CD4-positive, alpha-beta memory T cell (primary cell): ENCODE data around the gene ADRB2. TPM values are rescaled to one million over a fixed set of nuclear protein-coding genes. Genes with fewer than 3 reads are reported as not detected.
A peak's percentile ranks its signal among the peaks of the same experiment; 100 is the strongest.

ENCODE experiments used
- CTCF ChIA-PET: fragments of 350-600 bp; sonication (Branson Sonifier 250); formaldehyde crosslinking; loops from one replicate; lab custom pipeline; 2021; ENCODE audit warnings: inconsistent platforms; ENCODE audit not compliant: partially characterized antibody; lab: Charles Lee
- POLR2A ChIA-PET: fragments of 350-600 bp; sonication (Branson Sonifier 250); formaldehyde crosslinking; loops from one replicate; lab custom pipeline; 2021; ENCODE audit not compliant: partially characterized antibody; lab: Charles Lee
- DNase-seq, 5 donors: peaks; one replicate each; pipeline versions ENCODE4 v3.0.0 to v3.0.0-alpha.2; 2020 to 2022; ENCODE audit warnings: mixed read lengths in 1 of 5
- H3K27ac ChIP-seq: one replicate; pipeline ENCODE4 v1.7.0; 2013; ENCODE audit warnings: low read depth, low read length
- H3K27me3 ChIP-seq: 2 replicates; pipeline ENCODE4 v1.7.0; 2013; ENCODE audit warnings: mild to moderate bottlenecking, low read length, moderate library complexity; ENCODE audit not compliant: insufficient read depth
- H3K36me3 ChIP-seq: 2 replicates; pipeline ENCODE4 v1.7.0; 2013; ENCODE audit warnings: mild to moderate bottlenecking, low read length, moderate library complexity; ENCODE audit not compliant: insufficient read depth
- H3K4me1 ChIP-seq: 2 replicates; pipeline ENCODE4 v1.7.0; 2013; ENCODE audit warnings: mild to moderate bottlenecking, low read length, moderate library complexity; ENCODE audit not compliant: insufficient read depth
- H3K4me3 ChIP-seq, 2 donors: one replicate each; pipeline ENCODE4 v1.7.0; 2013; ENCODE audit warnings: low read length in 2 of 2, mild to moderate bottlenecking in 1 of 2
- H3K9me3 ChIP-seq, 2 donors: one replicate each; pipeline ENCODE4 v1.7.0; 2013; ENCODE audit warnings: low read length in 2 of 2, control low read depth in 1 of 2; ENCODE audit not compliant: control insufficient read depth in 1 of 2
- H3K27ac Mint-ChIP-seq, 7 donors: one replicate each; pipeline ENCODE4 v1.8.0; 2020 to 2021; ENCODE audit warnings: mixed read lengths in 7 of 7, mild to moderate bottlenecking in 6 of 7, inconsistent platforms in 3 of 7, moderate library complexity in 3 of 7
- H3K27me3 Mint-ChIP-seq, 2 donors: one replicate each; pipeline ENCODE4 v1.8.0; 2020 to 2021; ENCODE audit warnings: mixed read lengths in 2 of 2
- H3K36me3 Mint-ChIP-seq, 2 donors: one replicate each; pipeline ENCODE4 v1.8.0; 2020 to 2021; ENCODE audit warnings: mixed read lengths in 2 of 2, inconsistent platforms in 1 of 2, mild to moderate bottlenecking in 1 of 2
- H3K4me1 Mint-ChIP-seq, 4 donors: one replicate each; pipeline ENCODE4 v1.8.0; 2020 to 2021; ENCODE audit warnings: mixed read lengths in 4 of 4, mild to moderate bottlenecking in 1 of 4
- H3K4me3 Mint-ChIP-seq, 8 donors: one replicate each; pipeline ENCODE4 v1.8.0; 2020 to 2021; ENCODE audit warnings: mixed read lengths in 8 of 8, mild to moderate bottlenecking in 7 of 8, moderate library complexity in 6 of 8, inconsistent platforms in 3 of 8
- H3K9me3 Mint-ChIP-seq, 8 donors: one replicate each; pipeline ENCODE4 v1.8.0; 2020 to 2021; ENCODE audit warnings: mixed read lengths in 8 of 8, mild to moderate bottlenecking in 5 of 8, inconsistent platforms in 3 of 8, moderate library complexity in 1 of 8
- intact Hi-C: fragments of 100-400 bp; cut with micrococcal nuclease; formaldehyde crosslinking; loops from one replicate; pipeline ENCODE4 v1.15.1; 2023
- polyA plus RNA-seq, 2 donors: library from polyadenylated mRNA; unstranded; fragments of 300-500 nt; fragmentation: Illumina TruSeq; gene quantifications; one replicate each; pipeline ENCODE4 v1.2.3, GENCODE V29; 2021
- total RNA-seq, 2 experiments: library from RNA; stranded (reverse); gene quantifications; one replicate each; pipeline ENCODE4 v1.2.3, GENCODE V29; 2021

ADRB2 gene
- total and polyA plus RNA-seq, 4 experiments from 2014 or later = 3.6 to 6.1 (median 5.4) TPM

DNA sequence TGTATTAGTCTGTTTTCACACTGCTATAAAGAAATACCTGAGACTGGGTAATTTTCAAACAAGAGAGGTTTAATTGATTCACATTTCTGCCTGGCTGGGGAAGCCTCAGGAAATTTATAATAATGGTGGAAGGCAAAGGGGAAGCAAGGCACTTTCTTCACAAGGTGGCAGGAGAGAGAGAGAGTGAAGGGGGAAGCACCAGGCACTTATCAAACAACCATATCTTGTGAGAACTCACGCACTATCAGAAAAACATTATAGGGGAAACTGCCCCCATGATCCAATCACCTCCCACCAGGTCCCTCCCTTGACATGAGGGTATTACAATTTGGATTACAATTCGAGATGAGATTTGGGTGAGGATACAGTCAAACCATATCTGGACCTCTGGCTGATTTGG, 34.7 kb downstream of the ADRB2 start:
- peaks cover 10 to 51% (median 35%) of the 10 kb centered on the region in 4 donors for H3K4me1 Mint-ChIP-seq
- peak overlapping the region in 1 of 8 donors; percentile 65 for H3K4me3 Mint-ChIP-seq
- H3K27me3 Mint-ChIP-seq = peaks cover 0 to 1% of the 10 kb centered on the region in 2 donors
- no peak for DNase-seq
- H3K36me3 Mint-ChIP-seq = no peaks in the 10 kb centered on the region
- H3K27ac ChIP-seq = no peak overlapping the region
- H3K36me3 ChIP-seq = no peaks in the 10 kb centered on the region
- intact Hi-C loops = no loop called here
- ChIA-PET CTCF (interaction anchor here (0.7 to 1.3 kb wide), 5 partner anchors 15 to 129 kb away, joined by 3 to 4 read pairs (median 3); no protein-coding TSS in a partner anchor), POLR2A (no interaction called here)
- no peaks in the 10 kb centered on the region for H3K9me3 ChIP-seq
- peaks cover 0 to 2% (median 0%) of the 10 kb centered on the region in 8 donors for H3K9me3 Mint-ChIP-seq
- peaks cover 18% of the 10 kb centered on the region for H3K4me1 ChIP-seq
- no peaks in the 10 kb centered on the region for H3K27me3 ChIP-seq
- H3K4me3 ChIP-seq = no peak overlapping the region
- peak overlapping the region in 2 of 7 donors; percentile 17 to 36 for H3K27ac Mint-ChIP-seq

GRCh38 chr5:148861696-148862095, 35.3 kb downstream of the ADRB2 start:
- no peaks in the 10 kb centered on the region for H3K27me3 ChIP-seq
- POLR2A ChIA-PET = no interaction called here
- H3K9me3 ChIP-seq = no peaks in the 10 kb centered on the region
- H3K27ac Mint-ChIP-seq = no peak overlapping the region
- DNase-seq = no peak
- H3K9me3 Mint-ChIP-seq = peaks cover 0 to 2% (median 0%) of the 10 kb centered on the region in 8 donors
- intact Hi-C loops = no loop called here
- H3K27me3 Mint-ChIP-seq = peaks cover 0 to 1% of the 10 kb centered on the region in 2 donors
- H3K36me3 Mint-ChIP-seq = no peaks in the 10 kb centered on the region
- H3K4me1 Mint-ChIP-seq = peaks cover 5 to 46% (median 29%) of the 10 kb centered on the region in 4 donors
- no peak overlapping the region for H3K27ac ChIP-seq
- H3K4me3 ChIP-seq = no peak overlapping the region
- no peak overlapping the region for H3K4me3 Mint-ChIP-seq
- no peaks in the 10 kb centered on the region for H3K36me3 ChIP-seq
- peaks cover 12% of the 10 kb centered on the region for H3K4me1 ChIP-seq
- CTCF ChIA-PET = interaction anchor here (0.7 to 1.2 kb wide), 3 partner anchors 33 to 128 kb away, joined by 3 read pairs; no protein-coding TSS in a partner anchor

DNA sequence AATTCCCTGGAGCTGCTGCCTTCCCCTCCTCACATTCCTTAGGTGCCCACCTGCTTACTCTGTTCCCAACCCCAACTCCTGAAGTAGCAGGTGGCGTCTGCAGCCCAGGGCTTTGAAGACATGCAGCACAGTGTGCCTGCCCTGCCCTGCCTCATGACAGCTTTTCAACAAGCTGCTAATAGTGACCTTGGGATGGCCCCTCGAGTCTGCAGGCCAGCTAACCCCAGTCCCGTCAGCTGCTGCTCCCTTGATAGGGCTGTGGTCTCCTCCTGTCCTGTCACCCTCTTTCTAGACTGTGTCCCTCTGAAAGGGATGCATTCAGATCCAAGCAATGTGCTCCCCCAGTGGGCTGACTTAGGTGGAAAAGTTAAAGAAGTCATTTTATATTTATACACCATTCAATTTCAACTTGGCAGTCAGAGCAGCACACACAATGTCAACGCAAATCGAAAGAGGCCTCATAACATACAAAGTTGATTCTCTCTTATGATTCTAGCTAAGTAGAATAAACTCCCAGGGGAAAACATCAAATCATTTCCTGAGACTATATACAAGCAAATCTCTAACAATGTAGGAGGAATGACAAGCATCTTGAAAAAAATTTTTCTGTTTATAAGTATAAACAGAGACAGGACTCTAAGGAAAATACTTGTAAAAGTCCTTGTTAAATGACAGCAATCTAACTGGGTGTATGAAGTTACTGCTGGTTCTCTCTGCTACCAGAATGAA, 37.9 kb downstream of the ADRB2 start:
- no peaks in the 10 kb centered on the region for H3K9me3 ChIP-seq
- H3K9me3 Mint-ChIP-seq = no peaks in the 10 kb centered on the region
- peaks cover 5 to 31% (median 22%) of the 10 kb centered on the region in 4 donors for H3K4me1 Mint-ChIP-seq
- peaks cover 12% of the 10 kb centered on the region for H3K4me1 ChIP-seq
- H3K4me3 Mint-ChIP-seq = no peak overlapping the region
- no peaks in the 10 kb centered on the region for H3K27me3 Mint-ChIP-seq
- H3K4me3 ChIP-seq = no peak overlapping the region
- no peaks in the 10 kb centered on the region for H3K36me3 Mint-ChIP-seq
- CTCF ChIA-PET = interaction anchor here (0.8 kb wide), 1 partner anchor 94 kb away, joined by 3 read pairs; no protein-coding TSS in a partner anchor
- H3K36me3 ChIP-seq = no peaks in the 10 kb centered on the region
- intact Hi-C loops = no loop called here
- H3K27ac ChIP-seq = no peak overlapping the region
- no peak for DNase-seq
- no peaks in the 10 kb centered on the region for H3K27me3 ChIP-seq
- POLR2A ChIA-PET = no interaction called here
- H3K27ac Mint-ChIP-seq = peak overlapping the region in 1 of 7 donors; percentile 32

- H3K4me3 ChIP-seq = no peak overlapping the region
- H3K4me3 Mint-ChIP-seq = no peak overlapping the region
- ChIA-PET POLR2A (no interaction called here), CTCF (no interaction called here)
- no peaks in the 10 kb centered on the region for H3K9me3 ChIP-seq
- H3K27ac Mint-ChIP-seq = no peak overlapping the region
- no peaks in the 10 kb centered on the region for H3K9me3 Mint-ChIP-seq
- H3K36me3 ChIP-seq = no peaks in the 10 kb centered on the region
- H3K27me3 Mint-ChIP-seq = no peaks in the 10 kb centered on the region
- intact Hi-C loops = no loop called here
- no peaks in the 10 kb centered on the region for H3K36me3 Mint-ChIP-seq
- H3K27ac ChIP-seq = no peak overlapping the region
- DNase-seq = no peak
- no peaks in the 10 kb centered on the region for H3K27me3 ChIP-seq
- H3K4me1 Mint-ChIP-seq = peaks cover 2 to 17% (median 10%) of the 10 kb centered on the region in 4 donors
- H3K4me1 ChIP-seq = peaks cover 4% of the 10 kb centered on the region
These were observed 39.6 kb downstream of the ADRB2 start for GRCh38 chr5:148866024-148866423.

GRCh38 chr5:148873120-148873519, 46.7 kb downstream of the ADRB2 start:
- Histone ChIP-seq H3K27ac (no peak overlapping the region), H3K27me3 (no peaks in the 10 kb centered on the region), H3K4me3 (no peak overlapping the region), H3K9me3 (no peaks in the 10 kb centered on the region), H3K4me1 (peaks cover 4% of the 10 kb centered on the region), H3K36me3 (no peaks in the 10 kb centered on the region)
- no peak overlapping the region for H3K4me3 Mint-ChIP-seq
- peaks cover 0 to 10% (median 4%) of the 10 kb centered on the region in 4 donors for H3K4me1 Mint-ChIP-seq
- ChIA-PET POLR2A (no interaction called here), CTCF (interaction anchor here (1.9 kb wide), 1 partner anchor 132 kb away, joined by 4 read pairs; no protein-coding TSS in a partner anchor)
- no peak overlapping the region for H3K27ac Mint-ChIP-seq
- no peaks in the 10 kb centered on the region for H3K36me3 Mint-ChIP-seq
- H3K27me3 Mint-ChIP-seq = no peaks in the 10 kb centered on the region
- DNase-seq = no peak
- no peaks in the 10 kb centered on the region for H3K9me3 Mint-ChIP-seq
- intact Hi-C loops = no loop called here

GRCh38 chr5:148873690-148874485, 47.5 kb downstream of the ADRB2 start:
- no peaks in the 10 kb centered on the region for H3K9me3 ChIP-seq
- H3K36me3 ChIP-seq = no peaks in the 10 kb centered on the region
- Mint-ChIP-seq H3K27ac (peak overlapping the region in 1 of 7 donors; percentile 25), H3K9me3 (no peaks in the 10 kb centered on the region), H3K27me3 (no peaks in the 10 kb centered on the region), H3K36me3 (no peaks in the 10 kb centered on the region), H3K4me3 (no peak overlapping the region), H3K4me1 (peaks cover 0 to 3% (median 0%) of the 10 kb centered on the region in 4 donors)
- no peaks in the 10 kb centered on the region for H3K27me3 ChIP-seq
- intact Hi-C loops = no loop called here
- H3K4me3 ChIP-seq = no peak overlapping the region
- ChIA-PET POLR2A (no interaction called here), CTCF (interaction anchor here (1.9 kb wide), 1 partner anchor 133 kb away, joined by 4 read pairs; no protein-coding TSS in a partner anchor)
- H3K4me1 ChIP-seq = no peaks in the 10 kb centered on the region
- DNase-seq = no peak
- H3K27ac ChIP-seq = no peak overlapping the region
